Smooth muscle cell of the brain vasculature (primary cell): ENCODE results near the gene DAO.

Experiments used
- DNase-seq: peaks from one replicate; pipeline ENCODE4 v3.0.0-alpha.2; 2012; ENCODE audit warnings: low read depth, low spot score

Gene DAO

DNA sequence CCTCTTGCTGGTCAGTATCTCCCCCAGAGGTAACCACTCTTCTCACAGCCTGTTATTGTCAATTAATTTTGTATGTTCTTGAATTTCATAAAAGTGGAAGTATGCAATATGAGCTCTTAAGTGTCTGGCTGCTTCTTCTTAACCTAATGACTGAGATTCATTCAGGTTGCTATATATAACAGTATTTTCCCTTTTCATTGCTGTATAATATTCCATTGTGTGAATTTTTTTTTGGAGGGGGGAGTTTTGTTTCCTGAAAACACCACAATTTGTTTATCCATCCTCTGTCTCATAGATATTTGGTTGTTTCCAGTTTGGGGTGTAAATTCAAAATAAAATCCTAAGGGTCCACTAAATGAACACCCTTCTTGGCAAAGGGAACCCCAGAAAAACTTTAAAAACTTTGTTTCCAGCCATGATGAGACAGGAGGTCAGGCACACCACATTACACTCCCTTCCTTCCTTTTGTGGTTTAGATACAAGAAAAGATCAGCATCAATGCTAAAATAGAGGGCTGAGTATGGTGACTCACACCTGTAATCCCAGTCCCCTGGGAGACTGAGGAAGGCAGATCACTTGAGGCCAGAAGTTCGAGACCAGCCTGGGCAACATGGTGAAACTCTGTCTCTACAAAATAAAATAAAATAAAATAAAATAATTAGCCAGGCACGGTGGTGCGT lies 4.1 kb upstream of the DAO start:
- DNase-seq: no peak

DNA sequence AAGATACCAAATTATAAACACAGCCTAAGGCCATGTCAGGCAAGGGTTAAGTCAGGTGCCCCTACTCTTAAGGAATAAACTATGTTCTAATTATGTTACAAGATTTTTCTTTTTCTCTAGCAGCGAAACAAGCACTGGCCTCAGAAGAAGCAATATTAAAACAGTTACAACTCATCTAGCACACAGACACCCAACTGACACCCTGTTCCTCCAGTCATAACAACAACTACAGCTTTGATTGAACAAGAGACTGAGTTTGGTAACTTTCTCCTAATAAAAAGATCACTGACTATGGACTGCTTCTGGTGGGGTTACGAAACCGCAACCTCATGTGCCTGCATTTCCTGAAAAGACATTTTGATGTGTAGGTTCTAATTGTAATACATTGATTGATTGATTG lies 3.3 kb upstream of the DAO start:
- no peak for DNase-seq

DNA sequence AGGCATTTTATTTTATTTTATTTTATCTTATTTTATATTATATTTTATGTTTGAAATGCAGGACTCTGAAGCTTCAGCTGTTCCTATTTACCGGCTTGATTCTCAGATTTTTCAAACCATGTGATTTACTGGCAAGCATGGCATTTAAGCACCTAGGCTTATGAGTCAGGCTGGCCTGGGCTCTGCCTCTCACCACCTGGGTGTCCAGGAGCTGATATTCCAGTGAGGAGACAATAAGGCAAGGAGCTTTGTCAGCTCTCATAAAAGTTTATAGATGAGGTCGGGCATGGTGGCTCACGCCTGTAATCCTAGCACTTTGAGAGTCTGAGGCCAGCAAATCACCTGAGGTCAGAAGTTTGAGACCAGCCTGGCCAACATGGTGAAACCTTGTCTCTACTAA lies 2.1 kb downstream of the DAO start:
- no peak for DNase-seq

DNA sequence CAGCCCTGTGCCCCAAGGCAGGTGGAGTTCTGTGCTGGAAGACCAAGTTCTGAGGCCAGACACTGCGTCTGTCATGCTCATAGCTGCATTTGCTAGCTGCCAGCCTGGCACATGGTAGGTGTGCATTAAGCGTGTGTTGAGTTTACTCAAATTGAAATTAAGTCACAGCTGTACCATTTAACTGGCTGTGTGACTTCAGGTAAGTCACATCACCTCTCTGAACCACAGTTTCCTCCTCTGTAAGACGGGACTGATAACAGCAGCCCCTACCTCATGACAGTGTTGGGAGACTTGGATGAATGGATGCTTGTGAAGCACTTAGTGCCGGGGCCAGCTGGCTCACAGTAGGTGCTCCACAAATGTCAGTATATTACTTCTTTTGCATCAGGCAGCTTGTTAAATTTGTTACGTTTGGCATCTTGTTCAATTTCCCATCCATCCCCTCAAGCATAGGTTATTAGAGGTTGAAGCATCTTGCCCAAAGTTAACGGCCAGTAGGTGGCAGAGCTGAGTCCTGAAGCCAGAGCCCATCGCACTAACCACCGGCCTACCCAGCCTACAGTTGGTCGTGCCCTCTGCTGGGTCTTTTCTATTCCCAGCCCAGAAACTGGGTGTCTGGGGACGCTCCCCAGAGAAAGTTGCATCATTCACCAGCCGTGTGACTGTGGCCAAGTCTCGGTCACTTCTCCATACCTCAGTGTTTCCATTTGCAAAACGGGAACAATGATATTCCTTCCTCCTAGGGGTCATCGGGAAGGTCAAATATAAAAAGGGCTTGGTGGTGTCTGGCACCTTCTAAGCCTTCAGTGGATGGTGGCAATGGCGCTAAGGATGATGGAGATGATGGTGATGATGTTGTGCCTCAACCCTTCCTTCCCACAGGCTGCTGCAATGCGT lies 4.5 kb downstream of the DAO start:
- no peak for DNase-seq

DNA sequence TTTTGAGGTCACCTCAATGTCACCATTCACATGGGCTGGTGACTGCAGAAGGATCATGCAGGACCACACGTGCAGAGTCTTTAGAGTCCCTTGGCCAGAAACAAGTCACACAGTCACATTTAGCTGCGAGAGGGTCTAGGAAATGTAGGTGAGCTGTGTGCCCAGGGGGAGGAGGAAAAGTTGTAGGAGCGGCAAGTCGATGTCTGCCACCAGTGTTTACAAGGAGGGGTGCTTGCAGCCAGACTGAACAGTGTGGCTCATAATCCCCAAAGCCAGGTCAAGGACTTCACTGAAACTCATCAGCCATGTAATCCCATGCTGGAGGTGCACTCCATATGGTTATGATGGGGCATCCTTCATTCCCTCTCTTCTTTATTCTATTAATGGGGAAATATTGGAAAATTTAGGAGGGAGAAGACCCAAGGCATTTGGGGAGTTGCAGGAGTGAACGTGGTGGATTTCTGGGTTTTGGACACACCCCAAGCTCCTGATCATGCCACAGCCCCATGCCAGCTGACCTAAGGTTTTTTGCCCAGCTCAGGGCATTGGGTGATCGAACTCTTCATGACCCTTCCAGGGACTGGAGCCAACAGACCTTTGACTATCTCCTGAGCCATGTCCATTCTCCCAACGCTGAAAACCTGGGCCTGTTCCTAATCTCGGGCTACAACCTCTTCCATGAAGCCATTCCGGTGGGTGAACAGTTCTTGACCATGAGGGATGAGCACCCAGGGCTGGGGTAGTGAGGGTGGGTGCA lies 7.2 kb downstream of the DAO start:
- DNase-seq: no peak

DNA sequence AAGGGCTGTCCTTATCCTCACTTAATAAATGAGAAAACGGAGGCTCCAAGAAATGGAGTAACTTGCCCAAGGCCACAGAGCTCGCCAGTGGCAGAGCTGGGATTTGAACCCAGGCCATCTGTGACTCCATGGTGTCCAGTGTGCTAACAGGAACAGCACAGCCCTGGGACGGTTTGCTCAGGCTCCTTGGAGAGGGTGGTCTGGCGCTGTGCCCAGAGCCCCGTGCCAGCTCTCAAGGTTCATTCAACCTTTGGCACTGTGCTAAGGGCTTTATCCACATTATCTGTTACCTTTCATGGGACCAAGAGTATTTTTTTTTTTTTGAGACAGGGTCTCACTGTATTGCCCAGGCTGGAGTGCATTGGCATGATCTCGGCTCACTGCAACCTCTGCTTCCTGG lies 8.1 kb downstream of the DAO start:
- no peak for DNase-seq

DNA sequence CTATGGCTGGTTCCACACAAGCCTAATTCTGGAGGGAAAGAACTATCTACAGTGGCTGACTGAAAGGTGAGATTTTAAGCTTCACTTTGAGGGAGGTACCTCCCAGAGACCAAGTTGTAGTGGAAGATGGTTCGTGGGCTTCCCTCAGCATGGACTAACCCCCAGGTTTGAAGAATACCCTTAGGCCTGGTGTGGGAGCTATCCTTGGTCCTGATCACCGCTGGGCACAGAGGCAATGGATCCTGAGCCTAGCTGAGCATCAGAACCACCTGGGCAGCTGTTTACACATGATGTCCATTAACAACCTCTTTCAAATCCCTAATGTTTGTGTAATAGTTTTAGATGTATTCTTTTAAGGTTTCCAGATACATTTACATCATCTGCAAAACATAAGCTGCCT lies 10.3 kb downstream of the DAO start:
- no peak for DNase-seq

DNA sequence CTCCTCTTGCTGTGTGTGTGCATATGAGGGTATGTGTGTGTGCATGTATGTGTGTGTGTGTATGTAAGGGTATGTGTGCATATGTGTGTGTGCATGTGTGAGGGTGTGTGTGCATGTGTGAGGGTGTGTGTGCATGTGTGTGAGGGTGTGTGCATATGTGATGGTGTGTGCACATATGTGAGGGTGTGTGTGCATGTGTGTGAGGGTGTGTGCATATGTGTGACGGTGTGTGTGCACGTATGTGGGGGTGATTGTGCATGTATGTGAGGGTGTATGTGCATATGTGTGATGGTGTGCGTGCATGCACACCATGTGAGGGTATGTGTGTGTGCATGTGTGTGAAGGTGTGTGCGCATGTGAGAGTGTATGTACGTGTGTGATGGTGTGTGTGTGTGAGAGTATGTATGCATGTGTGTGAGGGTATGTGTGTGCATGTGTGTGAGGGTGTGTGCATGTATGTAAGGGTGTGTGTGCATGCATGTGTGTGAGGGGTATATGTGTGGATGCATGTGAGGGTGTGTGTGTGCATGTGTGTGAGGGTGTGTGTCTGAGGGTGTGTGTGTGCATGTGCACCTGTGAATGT lies 15.4 kb downstream of the DAO start:
- DNase-seq: no peak

DNA sequence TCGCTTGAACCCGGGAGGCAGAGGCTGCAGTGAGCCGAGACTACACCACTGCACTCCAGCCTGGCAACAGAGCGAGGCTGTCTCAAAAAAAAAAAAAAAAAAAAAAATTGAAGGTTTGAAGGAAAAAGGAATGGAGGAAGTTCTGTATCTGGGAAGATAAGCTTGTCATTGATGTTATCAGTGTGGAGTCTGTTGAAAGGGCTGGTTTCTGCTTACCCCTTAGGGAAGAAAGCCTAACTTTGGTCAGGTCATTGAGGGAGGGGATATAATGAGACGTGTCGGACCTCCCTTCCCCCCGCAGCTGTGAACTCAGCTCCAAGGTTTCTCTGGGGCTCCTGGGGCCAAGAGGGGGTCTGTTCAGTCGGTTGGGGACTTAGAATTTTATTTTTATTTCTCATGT lies 16.4 kb downstream of the DAO start:
- DNase-seq: no peak

DNA sequence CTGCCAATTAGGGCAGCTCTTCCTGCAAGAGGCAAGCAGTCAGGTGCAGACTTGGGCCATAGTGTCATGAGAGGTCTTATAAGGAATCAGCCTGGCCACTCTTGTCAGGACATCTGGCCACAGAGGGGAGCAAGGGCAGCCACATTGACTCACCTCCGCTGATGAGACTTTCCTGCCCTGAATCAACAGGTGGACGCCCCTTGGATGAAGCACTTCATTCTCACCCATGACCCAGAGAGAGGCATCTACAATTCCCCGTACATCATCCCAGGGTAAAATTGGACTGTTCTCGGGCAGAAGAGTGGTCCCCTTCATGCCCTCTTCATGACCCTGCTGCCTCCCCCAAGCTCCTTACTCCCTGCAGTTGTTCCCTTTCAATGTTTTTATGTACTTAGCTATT lies 16.9 kb downstream of the DAO start:
- no peak for DNase-seq

DNA sequence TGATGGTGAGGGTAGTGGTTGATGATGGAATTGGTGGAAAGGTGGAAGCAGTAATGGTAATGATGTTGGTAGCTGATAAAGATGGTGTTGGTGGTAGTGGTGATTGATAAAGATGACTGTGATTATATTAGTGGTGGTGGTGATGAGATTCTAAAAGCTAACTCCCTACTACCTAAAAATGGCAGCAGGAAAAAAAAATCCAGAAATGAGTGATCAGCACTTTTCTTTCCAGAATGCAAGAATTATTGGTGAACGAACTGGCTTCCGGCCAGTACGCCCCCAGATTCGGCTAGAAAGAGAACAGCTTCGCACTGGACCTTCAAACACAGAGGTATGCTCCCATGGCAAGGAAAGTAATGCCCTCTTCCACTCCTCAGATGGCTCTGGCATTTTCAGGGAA lies 19.3 kb downstream of the DAO start:
- no peak for DNase-seq

DNA sequence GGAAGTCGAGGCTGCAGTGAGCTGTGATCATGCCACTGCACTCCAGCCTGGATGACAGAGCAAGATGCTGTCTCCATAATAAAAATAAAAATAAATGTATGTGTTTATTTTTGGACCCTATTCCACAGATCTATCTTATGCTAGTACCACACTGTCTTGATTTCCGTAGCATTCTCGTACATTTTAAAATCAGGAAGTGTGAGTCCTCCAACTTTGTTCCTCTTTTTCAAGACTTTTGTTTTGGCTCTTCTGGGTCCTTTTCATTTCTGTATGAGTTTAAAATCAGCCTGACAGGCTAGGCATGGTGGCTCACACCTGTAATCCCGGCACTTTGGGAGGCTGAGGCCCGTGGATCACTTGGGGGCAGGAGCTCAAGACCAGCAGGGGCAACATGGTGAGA lies 25.8 kb downstream of the DAO start:
- no peak for DNase-seq

DNA sequence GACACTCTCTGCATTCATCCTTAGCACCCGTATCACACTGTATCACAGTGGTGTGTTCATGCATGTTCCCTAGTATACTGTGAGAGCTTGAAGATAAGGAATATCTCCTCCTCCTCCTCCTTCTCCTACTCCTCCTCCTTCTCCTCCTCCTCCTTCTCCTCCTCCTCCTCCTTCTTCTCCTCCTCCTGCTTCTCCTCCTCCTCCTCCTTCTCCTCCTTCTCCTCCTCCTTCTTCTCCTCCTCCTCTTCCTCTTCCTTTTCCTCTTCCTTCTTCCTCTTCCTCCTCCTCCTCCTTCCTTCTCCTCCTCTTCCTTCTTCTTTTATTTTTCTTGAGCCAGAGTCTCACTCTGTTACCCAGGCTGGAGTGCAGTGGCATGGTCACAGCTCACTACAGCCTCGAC lies 27.1 kb downstream of the DAO start:
- no peak for DNase-seq

DNA sequence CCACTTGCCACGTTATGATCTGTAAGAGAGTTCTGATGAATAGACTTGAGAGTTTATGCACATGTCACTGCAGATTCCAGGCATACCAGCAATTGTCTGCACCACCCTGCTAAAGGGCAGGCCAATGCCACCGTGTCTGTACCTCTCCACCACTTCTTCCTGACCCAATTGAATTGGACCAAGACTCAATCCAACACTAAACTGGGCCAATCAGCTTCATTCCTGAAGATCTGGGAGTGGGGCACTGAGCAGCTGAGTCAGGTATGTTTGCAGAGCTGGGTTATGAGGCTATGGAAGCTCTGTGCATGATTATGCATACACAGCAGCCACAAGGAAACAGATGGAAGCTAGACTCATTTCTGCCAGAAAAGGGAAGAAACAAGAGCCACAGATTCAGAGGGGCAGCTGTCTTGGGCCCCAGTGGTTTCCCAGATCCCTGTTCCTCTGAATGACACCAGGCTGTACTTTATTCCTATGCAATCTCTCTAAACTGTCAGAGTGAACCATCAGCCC lies 28.0 kb downstream of the DAO start:
- no peak for DNase-seq

DNA sequence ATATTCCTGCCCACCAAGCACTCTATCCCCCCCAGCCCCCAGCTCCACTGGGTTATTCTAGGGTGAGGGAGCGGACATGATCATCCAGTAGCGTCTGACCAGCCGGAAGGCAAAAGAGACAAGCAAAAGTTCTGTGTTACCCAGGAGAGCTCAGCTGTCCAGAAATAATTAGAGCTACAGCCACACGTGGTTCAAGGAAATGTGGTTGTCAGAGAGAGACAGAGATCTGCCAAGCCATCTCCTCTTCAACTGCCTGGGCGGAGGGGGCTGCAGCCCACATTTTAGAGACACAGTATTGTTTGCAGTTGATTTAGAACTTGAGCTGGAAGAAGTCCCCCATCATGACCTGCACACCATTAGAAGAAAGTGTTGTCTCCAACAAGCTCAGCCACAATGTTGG lies 30.4 kb downstream of the DAO start:
- no peak for DNase-seq

DNA sequence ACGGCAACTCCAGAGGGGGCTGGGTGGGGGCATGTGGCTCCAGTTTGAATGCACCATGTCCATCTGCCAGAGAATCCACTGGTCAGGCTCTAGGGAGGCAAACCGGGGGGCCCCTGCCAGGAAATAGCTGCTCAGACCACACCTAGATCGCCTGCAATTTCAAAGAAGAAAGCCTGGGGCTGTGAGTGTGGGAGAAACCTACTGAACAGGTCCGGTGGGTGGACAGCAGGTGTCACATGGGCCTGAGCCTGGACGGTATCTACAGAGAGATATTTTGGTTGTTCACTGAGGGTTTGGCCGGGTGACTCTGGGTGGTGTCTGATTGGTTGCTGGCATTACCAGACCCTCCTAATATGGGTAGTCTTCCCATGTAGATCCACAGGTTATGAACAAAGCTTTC lies 32.0 kb downstream of the DAO start:
- no peak for DNase-seq

DNA sequence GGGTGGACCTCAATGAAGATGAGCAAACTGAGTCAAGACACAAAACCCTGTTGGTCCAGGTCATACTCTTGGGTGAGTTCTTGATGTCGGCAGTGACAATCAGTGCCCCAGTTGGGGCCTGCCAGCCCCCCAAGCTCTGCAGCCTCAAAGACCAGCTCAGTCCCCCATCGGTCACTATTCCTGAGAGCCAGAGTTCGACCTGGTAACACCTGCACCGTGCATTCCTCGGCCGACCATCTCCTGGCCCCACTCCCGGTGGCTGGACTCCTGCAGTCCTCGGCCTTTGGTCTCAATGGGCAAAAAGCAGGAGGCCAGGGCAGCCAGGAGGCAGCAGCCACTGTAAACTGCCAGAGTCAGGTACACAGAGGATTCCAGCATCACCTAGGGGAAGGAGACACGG lies 32.5 kb downstream of the DAO start:
- no peak for DNase-seq

DNA sequence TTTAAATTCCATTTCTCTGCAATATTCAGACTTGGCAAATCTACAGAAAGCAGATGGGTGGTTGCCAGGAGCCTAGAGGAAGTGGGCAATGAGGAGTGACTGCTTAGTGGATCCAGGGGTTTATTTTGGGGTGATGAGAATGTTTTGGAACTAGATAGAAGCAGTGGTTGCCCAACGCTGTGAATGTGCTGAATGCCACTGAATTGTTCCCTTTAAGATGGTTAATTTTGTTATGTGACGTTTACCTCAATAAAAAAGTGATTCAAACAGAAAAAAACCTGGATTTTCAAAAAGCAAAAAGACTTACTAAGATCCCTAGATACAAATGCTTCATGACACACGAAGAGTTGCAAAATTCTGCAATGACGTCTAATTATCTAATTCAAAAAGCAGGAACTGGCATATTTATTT lies 34.2 kb downstream of the DAO start:
- no peak for DNase-seq

DNA sequence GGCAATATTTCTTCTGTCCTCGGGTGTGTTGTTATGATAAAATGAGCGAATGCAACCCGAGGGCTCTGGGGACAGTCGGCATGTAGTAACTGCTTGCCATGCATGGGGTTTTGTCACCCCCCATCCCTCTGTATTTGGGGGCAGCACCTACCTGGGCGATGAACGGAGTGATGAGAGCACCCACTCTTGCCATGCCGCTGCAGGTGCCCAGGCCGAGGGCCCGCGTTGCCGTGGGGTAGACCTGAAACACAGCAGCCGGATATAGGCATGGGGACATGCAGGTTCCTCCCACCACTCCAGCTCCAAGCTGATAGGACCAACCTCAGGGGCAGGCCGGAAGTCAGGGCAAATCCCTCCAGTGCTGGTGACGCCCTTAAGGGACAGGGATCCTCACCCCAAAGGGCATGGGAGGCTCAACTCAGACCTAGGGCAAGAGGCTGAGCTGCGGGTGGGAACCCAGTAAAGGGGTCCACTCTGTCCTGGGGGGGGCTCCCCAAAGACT lies 35.8 kb downstream of the DAO start:
- no peak for DNase-seq

DNA sequence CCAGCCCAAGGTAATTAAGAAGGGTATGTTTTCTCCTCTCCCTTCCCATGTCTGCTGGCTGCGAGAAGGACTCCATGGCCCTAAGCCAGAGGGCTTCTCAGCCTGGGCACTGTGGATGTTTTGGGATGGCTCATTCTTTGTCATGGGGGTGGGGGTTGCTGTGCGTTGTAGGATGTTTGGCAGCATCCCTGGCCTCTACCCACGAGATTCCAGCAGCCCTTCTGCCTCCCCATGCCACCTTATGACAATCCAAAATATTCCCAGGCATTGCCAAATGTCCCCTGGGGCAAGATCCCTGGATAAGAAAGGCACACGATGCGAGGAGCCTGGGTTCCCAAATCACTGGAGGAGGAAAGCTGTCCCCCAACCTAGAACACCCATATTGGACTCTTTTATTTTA lies 36.4 kb downstream of the DAO start:
- DNase-seq: no peak

DNA sequence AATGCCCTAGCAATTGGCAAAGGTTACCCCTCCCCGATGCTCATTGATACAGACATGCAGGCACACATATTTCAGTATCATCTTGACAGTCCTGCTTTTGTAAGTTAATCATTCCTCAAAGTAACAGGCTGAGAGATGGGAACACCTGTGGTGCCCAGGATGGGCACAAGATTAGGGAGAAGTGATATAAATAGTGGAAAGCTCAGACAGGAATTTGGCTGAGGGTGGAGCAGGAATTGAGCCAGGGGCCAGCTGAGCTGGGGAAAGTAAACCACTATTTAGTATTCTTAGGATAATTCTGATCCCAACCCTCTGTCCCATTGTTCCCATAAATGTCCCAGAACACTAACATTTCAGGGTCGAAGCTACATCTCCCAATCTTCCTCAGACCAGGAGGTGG lies 38.3 kb downstream of the DAO start:
- DNase-seq: no peak
